NCI-H446 treated with DMSO at 0.1 percent for 48 hours (cell line): ENCODE results near the gene NFIA.

Experiments
- DNase-seq: peaks from one replicate; lab custom pipeline; 2025; lab: John Stamatoyannopoulos, UW

Gene NFIA

DNA sequence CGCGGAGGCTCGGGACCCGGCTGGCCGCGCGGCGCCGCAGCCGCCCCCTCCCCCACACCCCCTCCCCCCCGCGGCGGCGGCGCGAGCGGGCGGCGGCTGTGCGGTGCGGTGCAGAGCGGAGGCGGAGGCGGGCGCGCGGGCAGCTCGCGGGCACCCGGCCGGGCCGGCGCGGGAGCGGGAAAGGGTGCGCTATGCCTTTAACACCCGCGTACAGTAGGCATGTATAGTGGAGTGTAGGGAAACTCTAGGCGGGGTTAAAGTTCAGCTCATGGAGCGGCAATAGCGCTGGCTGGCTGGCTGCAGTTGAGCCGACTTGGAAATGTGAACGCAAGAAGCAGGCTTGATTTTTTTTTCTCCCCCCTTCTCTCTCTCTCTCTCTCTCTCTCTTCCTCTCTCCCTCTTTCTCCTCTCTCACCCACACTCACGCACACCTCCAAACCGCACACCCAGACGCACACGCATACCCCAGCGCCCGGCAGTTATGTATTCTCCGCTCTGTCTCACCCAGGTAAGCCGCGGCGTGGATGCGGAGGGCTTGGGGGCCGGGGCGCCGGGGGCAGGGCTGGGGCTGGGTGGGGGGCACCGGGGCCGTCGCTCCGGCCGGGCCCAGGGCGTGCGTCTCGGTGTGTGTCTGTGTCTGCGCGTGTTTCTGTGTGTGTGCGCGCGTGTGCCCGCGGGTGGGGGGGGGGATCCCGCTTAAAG, at the start of gene NFIA:
Gene NFIA (plus strand): TSS at position 251 of the 702 bp plus-strand sequence.
- DNase-seq: peak; percentile 37

DNA sequence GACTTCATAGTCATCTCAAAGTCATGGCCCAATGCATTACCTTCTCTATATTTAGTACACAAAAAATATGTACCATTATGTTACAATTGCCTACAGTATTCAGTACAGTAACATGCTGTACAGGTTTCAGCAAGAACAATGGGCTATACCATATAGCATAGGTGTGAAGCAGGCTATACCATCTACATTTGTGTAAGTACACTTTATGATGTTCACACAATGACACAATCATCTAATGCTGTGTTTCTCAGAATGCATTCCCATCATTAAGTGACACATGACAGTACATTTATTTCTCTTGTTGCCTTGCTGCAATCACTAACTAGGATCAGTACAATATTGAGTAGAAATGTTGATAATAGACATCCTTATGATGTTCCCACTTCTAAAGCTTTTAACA, 46.5 kb upstream of the NFIA start:
- DNase-seq: no peak

GRCh38 chr1:61042466-61043009, 39.8 kb upstream of the NFIA start:
- no peak for DNase-seq

GRCh38 chr1:61043010-61043820, 39.1 kb upstream of the NFIA start:
- DNase-seq: no peak

DNA sequence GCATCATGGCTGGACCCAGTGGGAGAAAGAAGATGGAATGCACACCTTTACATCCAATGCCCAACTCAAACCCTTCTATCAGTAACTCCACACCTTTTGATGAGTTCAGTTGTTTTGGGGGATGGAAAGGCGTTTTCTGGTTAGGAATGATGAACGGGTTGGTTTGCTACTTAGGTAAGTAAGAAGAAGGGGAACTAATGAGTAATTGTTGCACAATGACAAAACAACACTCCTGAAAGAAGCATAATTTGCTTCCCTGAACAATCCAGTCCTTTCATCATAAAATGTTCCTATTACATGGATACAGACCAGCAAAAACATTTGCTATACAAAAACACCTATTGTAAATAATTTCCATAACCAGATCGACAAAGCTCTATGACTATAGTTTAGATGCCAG, 35.9 kb upstream of the NFIA start:
- DNase-seq: no peak

GRCh38 chr1:61047061-61047460, 35.3 kb upstream of the NFIA start:
- no peak for DNase-seq

GRCh38 chr1:61049850-61050540, 32.4 kb upstream of the NFIA start:
- peak; percentile 76 for DNase-seq

DNA sequence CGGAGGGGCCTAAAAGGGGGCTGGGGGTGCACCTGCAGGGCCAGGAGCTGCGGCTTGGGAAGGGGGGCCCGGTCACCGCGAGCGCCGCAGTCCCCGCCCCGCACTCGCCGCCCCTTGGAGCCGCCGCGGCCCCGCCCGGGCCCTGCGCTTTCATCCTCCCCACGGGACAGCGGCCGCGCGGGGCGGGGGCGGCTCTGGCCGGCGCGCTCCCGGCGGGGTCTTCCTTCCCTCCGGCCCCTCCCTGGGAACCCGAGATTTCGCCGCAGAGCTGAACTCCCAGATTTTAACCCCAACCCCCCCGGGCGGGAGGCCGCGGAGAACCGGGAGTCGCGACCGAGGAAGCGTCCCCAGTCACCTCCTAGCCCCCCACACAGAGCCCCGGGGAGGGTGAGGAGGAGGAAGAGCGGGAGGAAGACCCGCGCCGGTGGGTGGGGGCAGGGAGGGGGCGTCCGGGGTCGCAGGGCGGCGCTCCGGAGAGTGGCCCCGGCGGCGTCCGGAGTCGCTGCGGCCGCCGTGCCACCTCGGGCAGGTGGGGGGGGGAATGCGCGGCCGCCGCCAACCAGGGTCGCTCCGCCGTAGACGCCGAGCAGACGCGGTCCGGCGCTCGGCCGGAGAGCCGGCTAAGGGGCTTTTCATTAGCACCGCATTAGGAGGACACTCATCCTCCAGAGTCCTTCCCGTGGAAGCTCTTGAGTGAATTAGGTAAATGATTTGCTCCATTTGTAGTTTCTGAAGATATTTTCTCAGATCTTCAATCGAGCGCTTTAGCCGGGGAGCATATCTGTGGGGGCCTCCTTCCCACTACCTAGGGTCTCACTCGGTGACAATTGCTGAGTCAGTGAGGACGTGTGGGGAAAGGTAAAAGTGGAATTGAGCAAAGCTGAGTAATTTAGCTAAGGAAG, 31.6 kb upstream of the NFIA start:
- DNase-seq: no peak

DNA sequence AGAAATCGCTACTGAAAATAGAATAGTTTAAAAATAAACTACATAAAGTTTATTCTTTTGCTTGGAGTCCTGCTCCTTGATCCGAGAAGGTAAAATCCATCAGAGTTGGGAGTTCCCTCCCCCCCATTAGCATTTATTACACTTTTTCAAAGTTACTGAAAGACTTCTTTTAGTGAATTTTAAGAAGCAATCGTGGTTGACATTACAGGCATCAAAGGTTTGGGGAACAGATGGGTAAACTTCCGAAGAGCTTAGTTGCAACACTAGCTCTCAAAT, 31.0 kb upstream of the NFIA start:
- no peak for DNase-seq

DNA sequence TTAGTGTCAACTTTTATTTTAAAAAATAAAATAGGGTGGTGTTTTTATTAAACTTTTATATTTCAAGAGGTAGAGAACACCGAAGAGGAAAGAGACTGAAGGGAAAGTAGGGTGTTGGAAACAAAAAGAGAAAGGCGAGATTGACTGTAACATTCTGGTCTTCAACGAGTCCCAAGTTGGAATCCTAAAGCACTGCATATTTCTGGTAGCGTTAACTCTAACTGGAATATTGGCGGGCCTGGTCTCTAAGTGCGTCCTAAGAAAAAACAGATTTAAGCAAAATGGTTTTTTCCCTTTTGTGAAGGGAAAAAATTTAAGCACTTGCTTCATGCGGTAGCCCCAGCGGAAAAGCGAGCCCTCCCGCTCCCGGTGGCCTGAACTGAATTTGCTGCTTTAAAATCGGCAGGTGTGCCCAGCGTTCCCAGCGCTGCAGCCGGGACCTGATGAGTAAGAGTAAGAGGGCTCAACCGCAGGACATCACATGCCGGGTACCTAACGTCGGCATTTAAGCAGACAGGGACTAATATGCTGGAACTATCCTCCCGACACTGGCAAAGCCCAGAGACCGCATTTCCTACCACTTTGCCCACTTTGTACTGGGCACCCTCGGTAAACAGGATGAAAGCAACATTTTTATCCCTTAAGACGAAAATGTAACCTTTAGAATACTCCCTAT, 30.5 kb upstream of the NFIA start:
- DNase-seq: no peak

GRCh38 chr1:61052395-61053225, 29.8 kb upstream of the NFIA start:
- DNase-seq: no peak

- DNase-seq: no peak
Measured at GRCh38 chr1:61053226-61053711, 29.1 kb upstream of the NFIA start.

DNA sequence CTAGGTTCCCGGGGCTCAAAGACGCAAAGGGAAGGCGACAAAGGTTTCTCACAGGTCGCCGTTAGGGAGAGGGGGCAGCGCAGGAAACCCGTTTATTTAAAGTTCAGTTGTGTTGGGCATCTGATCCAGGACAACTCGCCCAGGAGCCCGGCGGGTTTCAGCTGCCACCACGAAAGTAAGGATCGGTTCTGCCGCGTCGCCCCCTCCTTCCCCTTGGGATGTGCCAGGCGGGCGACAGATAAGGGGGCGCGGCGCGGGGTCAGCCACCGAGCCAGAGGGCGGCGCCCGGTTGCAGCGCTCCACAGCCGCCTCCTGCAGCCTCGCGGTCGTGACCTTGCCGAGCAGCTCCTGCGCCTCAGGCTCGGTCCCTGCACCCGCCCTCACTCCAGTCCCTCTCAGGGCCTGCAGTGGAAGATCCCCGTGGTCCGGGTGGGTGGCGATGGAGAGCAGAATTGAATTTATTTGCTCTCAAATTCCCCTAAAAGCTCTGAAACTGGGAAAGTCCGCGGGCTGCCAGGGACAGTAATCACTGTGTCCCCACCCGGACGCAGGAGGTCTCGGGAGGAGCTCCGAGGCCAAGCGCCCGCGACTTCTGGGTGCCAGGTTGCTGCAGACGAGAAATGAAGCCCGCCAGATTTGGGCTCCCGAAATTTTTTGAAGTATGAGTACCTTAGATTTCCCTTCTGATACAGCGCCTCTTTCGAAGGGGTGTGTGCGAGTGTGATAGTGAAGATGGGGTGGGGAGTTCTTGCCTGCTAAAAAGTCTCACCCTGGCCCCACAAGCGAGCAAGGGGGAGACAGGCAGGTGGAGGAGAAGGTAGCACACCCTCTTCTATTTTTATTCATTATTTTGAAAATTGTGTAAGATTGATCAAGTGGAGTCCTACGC, 28.4 kb upstream of the NFIA start:
- no peak for DNase-seq

- no peak for DNase-seq
Measured at GRCh38 chr1:61054601-61054993, 27.8 kb upstream of the NFIA start.

DNA sequence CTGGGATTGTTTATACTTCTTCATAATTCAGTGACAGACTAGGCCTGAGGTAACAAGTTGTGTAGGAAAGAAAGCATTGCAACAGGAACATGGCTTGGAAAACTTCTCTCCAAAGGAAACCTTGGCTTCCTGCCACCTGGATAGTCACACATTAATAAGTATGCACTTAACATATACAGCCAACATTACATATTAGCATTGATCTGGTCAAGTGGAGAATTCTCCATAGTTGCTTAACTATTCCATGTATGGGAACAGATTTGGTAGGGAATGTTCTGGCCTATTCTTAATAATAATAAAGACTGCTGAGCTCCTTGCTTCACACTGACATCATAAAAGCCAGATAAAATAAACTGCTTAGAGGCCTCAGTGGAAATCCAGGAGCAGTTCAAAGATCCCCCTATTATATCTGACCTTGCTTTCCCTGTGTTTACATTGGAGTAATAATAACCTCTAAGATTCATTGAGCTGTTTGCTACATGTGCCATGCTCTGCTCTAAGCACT, 27.2 kb upstream of the NFIA start:
- no peak for DNase-seq

GRCh38 chr1:61056196-61056572, 26.2 kb upstream of the NFIA start:
- no peak for DNase-seq

- DNase-seq: peak; percentile 45
Measured at GRCh38 chr1:61056573-61057439, 25.6 kb upstream of the NFIA start.
